OCI-LY7 (cell line): ENCODE results near the gene TVP23A. TPM values are rescaled to one million over a fixed set of nuclear protein-coding genes. Genes with fewer than 3 reads are reported as not detected.
A peak's percentile ranks its signal among the peaks of the same experiment; 100 is the strongest.
"Not testable (repeated sequence)": the region's sequence is repeated elsewhere in the genome, so short reads cannot be mapped to it uniquely, and the experiment has no call there.

Experiments
- BruUV-seq: library from RNA; stranded (reverse); fragments of 400-500 nt; replicated peaks from 2 replicates; lab custom pipeline; 2021; lab: Mats Ljungman, UMichigan
- CTCF ChIA-PET: fragments of 300-600 bp; sonication (Branson Sonifier 250); formaldehyde crosslinking; loops from one replicate; lab custom pipeline; 2022; ENCODE audit warnings: antibody characterized with exemption; ENCODE audit not compliant: unreplicated experiment; lab: Charles Lee
- POLR2A ChIA-PET: fragments of 300-600 bp; sonication (Branson Sonifier 250); formaldehyde crosslinking; loops from one replicate; lab custom pipeline; 2022; ENCODE audit warnings: antibody characterized with exemption; lab: Charles Lee
- DNase-seq: peaks from one replicate; pipeline ENCODE4 v3.0.0-alpha.2; 2015; ENCODE audit warnings: low spot score
- H2AFZ ChIP-seq: fragments of 200-600 bp; sonication (generic), shearing (Covaris generic); 2 replicates; pipeline ENCODE4 v1.6.1; 2014; ENCODE audit warnings: mild to moderate bottlenecking, antibody characterized with exemption, low read length, moderate library complexity
- H3K27ac ChIP-seq: fragments of 200-600 bp; sonication (generic); 2 replicates; pipeline ENCODE4 v1.5.1; 2014; ENCODE audit warnings: mixed run types, low read depth, mild to moderate bottlenecking, moderate library complexity, low read length, inconsistent platforms; ENCODE audit not compliant: poor library complexity, severe bottlenecking
- H3K36me3 ChIP-seq: fragments of 200-600 bp; sonication (generic); 2 replicates; pipeline ENCODE4 v1.6.1; 2014; ENCODE audit warnings: mild to moderate bottlenecking, antibody characterized with exemption, low read length, moderate library complexity, mixed read lengths; ENCODE audit not compliant: insufficient read depth
- H3K4me1 ChIP-seq: fragments of 200-600 bp; sonication (generic); 2 replicates; pipeline ENCODE4 v1.5.1; 2014; ENCODE audit warnings: mild to moderate bottlenecking, low read length; ENCODE audit not compliant: insufficient read depth, poor library complexity, severe bottlenecking
- H3K4me2 ChIP-seq: fragments of 200-600 bp; sonication (generic); 2 replicates; pipeline ENCODE4 v1.6.1; 2014; ENCODE audit warnings: mild to moderate bottlenecking, low read length
- H3K4me3 ChIP-seq: fragments of 200-600 bp; sonication (generic); 2 replicates; pipeline ENCODE4 v1.5.1; 2014; ENCODE audit warnings: mild to moderate bottlenecking, low read depth, low read length; ENCODE audit not compliant: poor library complexity, severe bottlenecking
- H3K79me2 ChIP-seq: fragments of 200-600 bp; sonication (generic); 2 replicates; pipeline ENCODE4 v1.6.1; 2016; ENCODE audit warnings: low read depth, mild to moderate bottlenecking, low read length, moderate library complexity, mixed read lengths; ENCODE audit not compliant: insufficient read depth
- H3K9me2 ChIP-seq: fragments of 200-600 bp; sonication (generic); 2 replicates; pipeline ENCODE4 v1.6.1; 2016; ENCODE audit warnings: mild to moderate bottlenecking, low read length, mixed read lengths; ENCODE audit not compliant: insufficient read depth
- H3K9me3 ChIP-seq: fragments of 200-600 bp; sonication (generic); 2 replicates; pipeline ENCODE4 v1.6.1; 2014; ENCODE audit warnings: mild to moderate bottlenecking, mixed run types, low read length, mixed read lengths
- H4K20me1 ChIP-seq: fragments of 200-600 bp; sonication (generic); 2 replicates; pipeline ENCODE4 v1.6.1; 2014; ENCODE audit warnings: mild to moderate bottlenecking, antibody characterized with exemption, low read length, moderate library complexity, mixed read lengths; ENCODE audit not compliant: insufficient read depth
- EZH2phosphoT487 ChIP-seq: fragments of 200-600 bp; sonication (generic); IDR thresholded peaks from 2 replicates; pipeline ENCODE4 v1.6.1; 2018; ENCODE audit warnings: low read depth, borderline replicate concordance, mild to moderate bottlenecking, mixed run types, antibody characterized with exemption, low read length, moderate library complexity, mixed read lengths
- intact Hi-C: fragments of 100-400 bp; cut with micrococcal nuclease; formaldehyde crosslinking; loops from one replicate; pipeline ENCODE4 v1.10.0; 2022; ENCODE audit not compliant: unreplicated experiment
- total RNA-seq, 2 experiments: library from RNA; depleted of rRNA in 1 of 2; stranded (reverse); fragments of >200 nt in 1 of 2; shearing (Covaris generic) in 1 of 2; gene quantifications; 2 replicates each; pipeline ENCODE4 v1.2.3, GENCODE V29; 2014 to 2022
- TF ChIP-seq, protein P1 (sequence below): fragments of 200-600 bp; sonication (generic); conservative IDR thresholded peaks from 2 replicates; pipeline ENCODE4 v1.5.1; 2014; ENCODE audit warnings: mild to moderate bottlenecking, antibody characterized with exemption, low read length, moderate library complexity, mixed read lengths

Gene TVP23A
- total RNA-seq, 2 experiments from 2014 or later: 0.57 TPM; not detected in 1

DNA sequence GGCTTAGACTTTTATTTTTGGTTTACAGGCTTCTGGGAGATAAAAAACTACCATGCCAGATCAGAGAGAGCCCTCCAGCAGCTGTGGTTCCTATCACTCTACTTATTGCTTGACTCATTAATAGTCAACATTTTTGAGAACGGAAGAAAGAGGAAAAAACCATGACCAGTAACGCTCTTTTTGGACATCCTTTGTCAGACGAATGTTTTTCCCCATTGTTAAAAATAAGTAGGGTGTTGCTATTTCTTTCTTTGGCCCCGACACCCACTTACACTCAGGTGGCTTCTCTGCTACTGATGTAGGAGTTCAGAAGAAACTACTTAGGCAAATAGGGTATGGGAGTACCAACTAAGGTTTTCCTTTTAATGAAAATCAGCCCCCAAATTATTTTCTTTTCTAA lies 27.5 kb downstream of the TVP23A start:
- Histone ChIP-seq H3K4me1 (peaks cover 18% of the 10 kb centered on the region), H3K9me2 (no peaks in the 10 kb centered on the region), H3K9me3 (0 out of 2 replicates have a peak, but pooled peaks cover 7% of the 10 kb centered on the region), H3K27ac (no peak overlapping the region), H3K4me2 (no peak overlapping the region), H4K20me1 (no peaks in the 10 kb centered on the region), H3K79me2 (no peaks in the 10 kb centered on the region), H2AFZ (no peak overlapping the region), H3K4me3 (no peak overlapping the region), H3K36me3 (no peaks in the 10 kb centered on the region; the same call in 1 of the 2 replicates)
- intact Hi-C loops: no loop called here
- CTCF ChIA-PET: no interaction called here
- TF ChIP-seq, protein P1, sequence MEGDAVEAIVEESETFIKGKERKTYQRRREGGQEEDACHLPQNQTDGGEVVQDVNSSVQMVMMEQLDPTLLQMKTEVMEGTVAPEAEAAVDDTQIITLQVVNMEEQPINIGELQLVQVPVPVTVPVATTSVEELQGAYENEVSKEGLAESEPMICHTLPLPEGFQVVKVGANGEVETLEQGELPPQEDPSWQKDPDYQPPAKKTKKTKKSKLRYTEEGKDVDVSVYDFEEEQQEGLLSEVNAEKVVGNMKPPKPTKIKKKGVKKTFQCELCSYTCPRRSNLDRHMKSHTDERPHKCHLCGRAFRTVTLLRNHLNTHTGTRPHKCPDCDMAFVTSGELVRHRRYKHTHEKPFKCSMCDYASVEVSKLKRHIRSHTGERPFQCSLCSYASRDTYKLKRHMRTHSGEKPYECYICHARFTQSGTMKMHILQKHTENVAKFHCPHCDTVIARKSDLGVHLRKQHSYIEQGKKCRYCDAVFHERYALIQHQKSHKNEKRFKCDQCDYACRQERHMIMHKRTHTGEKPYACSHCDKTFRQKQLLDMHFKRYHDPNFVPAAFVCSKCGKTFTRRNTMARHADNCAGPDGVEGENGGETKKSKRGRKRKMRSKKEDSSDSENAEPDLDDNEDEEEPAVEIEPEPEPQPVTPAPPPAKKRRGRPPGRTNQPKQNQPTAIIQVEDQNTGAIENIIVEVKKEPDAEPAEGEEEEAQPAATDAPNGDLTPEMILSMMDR: no peak
- TF ChIP-seq EZH2phosphoT487: no peak
- POLR2A ChIA-PET: no interaction called here
- DNase-seq: no peak
- no TSS peak for BruUV-seq

DNA sequence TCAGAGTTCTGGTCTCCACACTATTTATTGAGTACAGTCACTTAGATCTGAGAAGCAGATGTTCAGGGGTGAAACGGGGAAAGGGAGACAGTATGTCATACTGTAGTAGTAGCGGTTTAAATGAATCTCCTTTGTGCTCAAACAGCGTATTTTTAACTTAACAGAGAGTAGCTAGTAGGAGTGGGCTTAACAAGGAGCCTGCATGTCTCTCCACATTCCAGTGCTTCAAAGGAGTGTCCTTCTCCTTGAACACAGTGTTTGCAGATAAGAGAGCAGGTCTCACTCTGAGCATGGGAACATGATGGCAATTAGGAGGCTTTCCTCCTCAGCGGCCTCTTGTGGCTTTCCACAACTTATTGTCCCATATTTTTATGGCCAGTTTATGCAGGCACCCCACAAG lies 30.0 kb downstream of the TVP23A start:
- DNase-seq, H2AFZ ChIP-seq, H3K4me2 ChIP-seq, H3K36me3 ChIP-seq, H4K20me1 ChIP-seq, H3K79me2 ChIP-seq, BruUV-seq, CTCF ChIA-PET, H3K27ac ChIP-seq, H3K4me3 ChIP-seq, POLR2A ChIA-PET, H3K9me3 ChIP-seq, intact Hi-C loops, H3K9me2 ChIP-seq: not testable (repeated sequence)
- peaks cover 19% of the 10 kb centered on the region for H3K4me1 ChIP-seq

DNA sequence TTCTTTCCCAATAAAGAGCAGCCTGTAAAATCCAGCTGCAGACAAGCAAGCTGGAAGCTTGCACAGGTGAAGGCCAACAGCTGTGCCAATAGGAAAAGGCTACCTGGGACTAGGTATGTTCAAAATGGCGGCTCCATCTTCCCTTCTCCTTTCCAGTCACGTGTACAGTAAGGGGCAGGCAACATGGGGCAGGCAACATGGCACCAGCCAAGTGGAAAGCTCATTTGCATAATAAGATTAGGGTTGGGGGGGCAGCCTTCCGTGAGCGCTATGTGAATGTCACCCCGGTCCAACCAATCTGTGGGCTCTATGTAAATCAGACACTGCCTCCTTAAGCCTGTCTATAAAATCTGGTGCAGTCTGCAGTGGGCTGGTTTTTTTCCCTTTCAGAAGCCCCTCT lies 31.3 kb downstream of the TVP23A start:
- Histone ChIP-seq H3K4me2 (peak overlapping the region; percentile 53), H3K36me3 (no peaks in the 10 kb centered on the region; the same call in 1 of the 2 replicates), H3K79me2 (no peaks in the 10 kb centered on the region), H3K27ac (no peak overlapping the region), H3K4me3 (peak overlapping the region; percentile 15), H3K9me3 (0 out of 2 replicates have a peak, but pooled peaks cover 4% of the 10 kb centered on the region), H4K20me1 (no peaks in the 10 kb centered on the region), H3K9me2 (no peaks in the 10 kb centered on the region), H2AFZ (peak overlapping the region; percentile 53), H3K4me1 (peaks cover 19% of the 10 kb centered on the region)
- ChIA-PET POLR2A (no interaction called here), CTCF (interaction anchor here (0.6 kb wide), 1 partner anchor 352 kb away, joined by 3 read pairs; no protein-coding TSS in a partner anchor)
- DNase-seq: peak; percentile 77
- intact Hi-C loops: no loop called here
- TF ChIP-seq EZH2phosphoT487: no peak
- TF ChIP-seq, protein P1: no peak
- BruUV-seq: no TSS peak
